Endodermal cell (in vitro differentiated cells): Measurements from ENCODE around the gene KCNMA1. TPM values are rescaled to one million over a fixed set of nuclear protein-coding genes. Genes with fewer than 3 reads are reported as not detected.

ENCODE experiments used
- DNase-seq: peaks from one replicate; pipeline ENCODE4 v3.0.0-alpha.2; 2017
- H3K27ac ChIP-seq: 2 replicates; pipeline ENCODE4 v1.5.1; 2013; ENCODE audit warnings: mild to moderate bottlenecking, low read depth, low read length, moderate library complexity
- H3K27me3 ChIP-seq: 2 replicates; pipeline ENCODE4 v1.6.1; 2013; ENCODE audit warnings: mild to moderate bottlenecking, low read length, moderate library complexity; ENCODE audit not compliant: insufficient read depth, control insufficient read depth, poor library complexity, severe bottlenecking
- H3K36me3 ChIP-seq: 2 replicates; pipeline ENCODE4 v1.7.0; 2013; ENCODE audit warnings: mild to moderate bottlenecking, low read length, moderate library complexity; ENCODE audit not compliant: control insufficient read depth, insufficient read depth
- H3K4me1 ChIP-seq: one replicate; pipeline ENCODE4 v1.7.0; 2013; ENCODE audit warnings: low read length; ENCODE audit not compliant: control insufficient read depth, insufficient read depth
- H3K4me3 ChIP-seq: 2 replicates; pipeline ENCODE4 v1.5.1; 2013; ENCODE audit warnings: mild to moderate bottlenecking, low read length, moderate library complexity
- H3K9ac ChIP-seq: 2 replicates; pipeline ENCODE4 v1.6.1; 2013; ENCODE audit warnings: mild to moderate bottlenecking, low read length, moderate library complexity; ENCODE audit not compliant: poor library complexity, severe bottlenecking; ENCODE audit errors: extremely low read depth
- H3K9me3 ChIP-seq: 2 replicates; pipeline ENCODE4 v1.6.1; 2013; ENCODE audit warnings: mild to moderate bottlenecking, low read length, moderate library complexity; ENCODE audit not compliant: control insufficient read depth
- H3K27ac Mint-ChIP-seq: 2 replicates; pipeline ENCODE4 v1.8.0; 2020; ENCODE audit warnings: mixed read lengths
- H3K27me3 Mint-ChIP-seq: 2 replicates; pipeline ENCODE4 v1.8.0; 2021; ENCODE audit warnings: mild to moderate bottlenecking, mixed read lengths; ENCODE audit not compliant: insufficient read depth
- H3K36me3 Mint-ChIP-seq: 2 replicates; pipeline ENCODE4 v1.8.0; 2020; ENCODE audit warnings: low read depth, mixed read lengths
- H3K4me1 Mint-ChIP-seq: 2 replicates; pipeline ENCODE4 v1.8.0; 2020; ENCODE audit warnings: mixed read lengths
- H3K4me3 Mint-ChIP-seq: 2 replicates; pipeline ENCODE4 v1.8.0; 2020; ENCODE audit warnings: mild to moderate bottlenecking, moderate library complexity, mixed read lengths
- H3K9me3 Mint-ChIP-seq: 2 replicates; pipeline ENCODE4 v1.8.0; 2020; ENCODE audit warnings: mild to moderate bottlenecking, mixed read lengths
- CTCF ChIP-seq: fragments of 200-600 bp; sonication (generic); conservative IDR thresholded peaks from 2 replicates; pipeline ENCODE4 v1.5.0; 2021; ENCODE audit warnings: antibody characterized with exemption, mild to moderate bottlenecking
- WGBS, 2 experiments: methylation state at CpG; one replicate each; pipeline versions ENCODE4 v1.1.5 to v1.1.7; 2013; ENCODE audit warnings: missing lambda C conversion rate in 2 of 2, mixed read lengths in 1 of 2; ENCODE audit not compliant: insufficient coverage in 1 of 2, insufficient read length in 1 of 2; 5-methylcytosine and 5-hydroxymethylcytosine counted together
- total RNA-seq, 2 donors: library from RNA; stranded (reverse); fragmentation: NEBNext Ultra II Directional in 1 of 2; extraction: Animal tissue kit (Norgen Biotek cat#: 25700) in 1 of 2; gene quantifications; 2 replicates in 1 of 2; 3 replicates in 1 of 2; pipeline ENCODE4 v1.2.1, GENCODE V29; 2021

The KCNMA1 gene
- total RNA-seq, 2 donors from 2014 or later: 0.55 to 1.3 TPM

- Histone ChIP-seq H3K27ac (no peak overlapping the region), H3K36me3 (no peaks in the 10 kb centered on the region), H3K4me1 (peaks cover 4% of the 10 kb centered on the region), H3K9me3 (no peaks in the 10 kb centered on the region), H3K4me3 (no peak overlapping the region), H3K9ac (no peak overlapping the region), H3K27me3 (no peaks in the 10 kb centered on the region)
- H3K27ac Mint-ChIP-seq: no peak overlapping the region
- no peak for TF ChIP-seq CTCF
- no peak for DNase-seq
- H3K4me1 Mint-ChIP-seq: peaks cover 23% of the 10 kb centered on the region
- H3K9me3 Mint-ChIP-seq: no peaks in the 10 kb centered on the region
- 79 to 80% methylated on average over 2 to 4 of the region's 4 CpGs for WGBS, 2 experiments
- no peak overlapping the region for H3K4me3 Mint-ChIP-seq
- H3K27me3 Mint-ChIP-seq: peaks cover 2% of the 10 kb centered on the region
- no peaks in the 10 kb centered on the region for H3K36me3 Mint-ChIP-seq
These were observed 184.6 kb downstream of the KCNMA1 start for GRCh38 chr10:77452952-77453564.

GRCh38 chr10:77451886-77452285, 185.7 kb downstream of the KCNMA1 start:
- Histone ChIP-seq H3K9ac (no peak overlapping the region), H3K36me3 (no peaks in the 10 kb centered on the region), H3K27ac (no peak overlapping the region), H3K27me3 (no peaks in the 10 kb centered on the region), H3K9me3 (no peaks in the 10 kb centered on the region), H3K4me3 (no peak overlapping the region), H3K4me1 (peaks cover 4% of the 10 kb centered on the region)
- Mint-ChIP-seq H3K4me1 (peaks cover 20% of the 10 kb centered on the region), H3K36me3 (no peaks in the 10 kb centered on the region), H3K9me3 (no peaks in the 10 kb centered on the region), H3K27me3 (peaks cover 3% of the 10 kb centered on the region), H3K4me3 (no peak overlapping the region), H3K27ac (no peak overlapping the region)
- DNase-seq: no peak
- TF ChIP-seq CTCF: no peak
- 96% methylated on average over 2 of the region's 2 CpGs; no CpG with 5 or more reads in 1 of the 2 experiments for WGBS, 2 experiments

GRCh38 chr10:77448226-77448625, 189.4 kb downstream of the KCNMA1 start:
- Histone ChIP-seq H3K4me3 (no peak overlapping the region), H3K27ac (no peak overlapping the region), H3K36me3 (no peaks in the 10 kb centered on the region), H3K27me3 (no peaks in the 10 kb centered on the region), H3K4me1 (peaks cover 8% of the 10 kb centered on the region), H3K9me3 (no peaks in the 10 kb centered on the region), H3K9ac (no peak overlapping the region)
- no peak overlapping the region for H3K4me3 Mint-ChIP-seq
- H3K27me3 Mint-ChIP-seq: peaks cover 2% of the 10 kb centered on the region
- H3K36me3 Mint-ChIP-seq: no peaks in the 10 kb centered on the region
- no peaks in the 10 kb centered on the region for H3K9me3 Mint-ChIP-seq
- H3K4me1 Mint-ChIP-seq: peaks cover 19% of the 10 kb centered on the region
- DNase-seq: no peak
- TF ChIP-seq CTCF: no peak
- 86 to 96% methylated on average over 3 to 5 of the region's 5 CpGs for WGBS, 2 experiments
- H3K27ac Mint-ChIP-seq: no peak overlapping the region
